Esophagus muscularis mucosa (tissue), 4 donors: Measurements from ENCODE around the gene CSTF1. TPM values are rescaled to one million over a fixed set of nuclear protein-coding genes. Genes with fewer than 3 reads are reported as not detected.

Experiments used
- DNase-seq: peaks from one replicate; pipeline ENCODE4 v3.0.0-alpha.2; 2017; ENCODE audit errors: extremely low spot score
- H3K27ac ChIP-seq, 4 donors: fragments of 200-600 bp; sonication (generic); replicated peaks in 1 of 4; 1 replicate in 3 of 4; 2 replicates in 1 of 4; pipeline ENCODE4 v1.5.1; 2016 to 2019; ENCODE audit warnings: mild to moderate bottlenecking in 1 of 4
- H3K27me3 ChIP-seq, 4 donors: fragments of 200-600 bp; sonication (generic); one replicate each; pipeline versions ENCODE4 v1.5.1 to v1.6.0; 2016 to 2019
- H3K36me3 ChIP-seq, 4 donors: fragments of 200-600 bp; sonication (generic); one replicate each; pipeline ENCODE4 v1.5.1; 2016 to 2019
- H3K4me1 ChIP-seq, 4 donors: fragments of 200-600 bp; sonication (generic); one replicate each; pipeline ENCODE4 v1.5.1; 2016 to 2019
- H3K4me3 ChIP-seq, 4 donors: fragments of 200-600 bp; sonication (generic); 1 replicate in 2 of 4; 2 replicates in 2 of 4; pipeline ENCODE4 v1.5.1; 2016 to 2019; ENCODE audit warnings: mild to moderate bottlenecking in 4 of 4, moderate library complexity in 1 of 4
- H3K9me3 ChIP-seq, 4 donors: fragments of 200-600 bp; sonication (generic); 1 replicate in 3 of 4; 2 replicates in 1 of 4; pipeline ENCODE4 v1.5.1; 2016 to 2019
- CTCF ChIP-seq, 3 experiments: fragments of 200-600 bp in 2 of 3; fragments of 450-650 bp in 1 of 3; sonication (generic) in 2 of 3; IDR thresholded peaks; one replicate each; pipeline ENCODE4 v1.5.1; 2017 to 2019; ENCODE audit warnings: antibody characterized with exemption in 3 of 3, mild to moderate bottlenecking in 2 of 3, moderate library complexity in 1 of 3
- EP300 ChIP-seq: sonication (generic); formaldehyde crosslinking; IDR thresholded peaks from one replicate; pipeline ENCODE4 v1.6.1; 2017; ENCODE audit warnings: antibody characterized with exemption
- POLR2A ChIP-seq: fragments of 450-650 bp; IDR thresholded peaks from one replicate; pipeline ENCODE4 v1.6.1; 2017; ENCODE audit warnings: antibody characterized with exemption, moderate library complexity, mild to moderate bottlenecking, low read depth
- POLR2AphosphoS5 ChIP-seq, 2 donors: sonication (generic); formaldehyde crosslinking; IDR thresholded peaks; one replicate each; pipeline ENCODE4 v1.6.1; 2017; ENCODE audit warnings: antibody characterized with exemption in 2 of 2
- WGBS: methylation state at CpG from one replicate; pipeline ENCODE4 v1.1.5; 2018; 5-methylcytosine and 5-hydroxymethylcytosine counted together
- intact Hi-C: fragments of 100-400 bp; cut with DNase I; formaldehyde crosslinking; loops from one replicate; pipeline ENCODE4 v1.15.1; 2023
- total RNA-seq, 4 donors: library from RNA; depleted of rRNA; stranded (reverse); fragments of >200 nt; gene quantifications; one replicate each; pipeline versions ENCODE4 v1.1.0 to v1.2.1, GENCODE V29; 2016

Gene CSTF1
- total RNA-seq, 4 donors from 2014 or later, result 16.2 to 22.9 (median 20.7) TPM

- TF ChIP-seq CTCF (IDR thresholded peaks at IDR 0.05) (no peak), POLR2AphosphoS5 (IDR thresholded peaks at IDR 0.05) (no peak), EP300 (no peak), POLR2A (no peak)
- no peaks in the 10 kb centered on the region for H3K9me3 ChIP-seq
- no peak overlapping the region for H3K4me3 ChIP-seq
- WGBS, result 74% methylated on average over 5 of the region's 5 CpGs
- no peaks in the 10 kb centered on the region for H3K36me3 ChIP-seq
- H3K4me1 ChIP-seq, result peaks cover 5 to 39% (median 32%) of the 10 kb centered on the region in 4 donors
- no peaks in the 10 kb centered on the region for H3K27me3 ChIP-seq
- no peak for DNase-seq
- no peak overlapping the region for H3K27ac ChIP-seq
- intact Hi-C loops, result no loop called here
These were observed 36.0 kb downstream of the CSTF1 start for GRCh38 chr20:56428410-56428809.

- peaks cover 6 to 44% (median 37%) of the 10 kb centered on the region in 4 donors for H3K4me1 ChIP-seq
- no peak overlapping the region for H3K4me3 ChIP-seq
- H3K27ac ChIP-seq, result peak overlapping the region in 3 of 4 donors; percentile 6 to 46 (median 14)
- DNase-seq, result no peak
- H3K9me3 ChIP-seq, result no peaks in the 10 kb centered on the region
- WGBS, result 58% methylated on average over 8 of the region's 8 CpGs
- H3K36me3 ChIP-seq, result no peaks in the 10 kb centered on the region
- TF ChIP-seq CTCF (IDR thresholded peaks at IDR 0.05) (no peak), EP300 (no peak), POLR2A (no peak), POLR2AphosphoS5 (IDR thresholded peaks at IDR 0.05) (no peak)
- H3K27me3 ChIP-seq, result no peaks in the 10 kb centered on the region
- intact Hi-C loops, result no loop called here
These were observed 36.4 kb downstream of the CSTF1 start for GRCh38 chr20:56428881-56429280.

GRCh38 chr20:56429502-56429901, 37.1 kb downstream of the CSTF1 start:
- H3K27me3 ChIP-seq, result no peaks in the 10 kb centered on the region
- no peaks in the 10 kb centered on the region for H3K36me3 ChIP-seq
- no peak for DNase-seq
- WGBS, result 50% methylated on average over 6 of the region's 6 CpGs
- peaks cover 6 to 50% (median 41%) of the 10 kb centered on the region in 4 donors for H3K4me1 ChIP-seq
- no peak overlapping the region for H3K4me3 ChIP-seq
- intact Hi-C loops, result no loop called here
- TF ChIP-seq EP300 (no peak), POLR2AphosphoS5 (IDR thresholded peaks at IDR 0.05) (no peak), POLR2A (no peak), CTCF (IDR thresholded peaks at IDR 0.05) (no peak)
- no peaks in the 10 kb centered on the region for H3K9me3 ChIP-seq
- H3K27ac ChIP-seq, result peak overlapping the region; percentile 6 to 46 (median 18)

GRCh38 chr20:56429941-56430340, 37.5 kb downstream of the CSTF1 start:
- Histone ChIP-seq H3K36me3 (no peaks in the 10 kb centered on the region), H3K27me3 (no peaks in the 10 kb centered on the region), H3K9me3 (no peaks in the 10 kb centered on the region), H3K4me1 (peaks cover 6 to 50% (median 42%) of the 10 kb centered on the region in 4 donors), H3K4me3 (no peak overlapping the region), H3K27ac (peak overlapping the region; percentile 5 to 46 (median 18))
- intact Hi-C loops, result no loop called here
- WGBS, result 30% methylated on average over 4 of the region's 4 CpGs
- no peak for DNase-seq
- TF ChIP-seq POLR2AphosphoS5 (IDR thresholded peaks at IDR 0.05) (no peak), POLR2A (no peak), EP300 (no peak)

GRCh38 chr20:56430461-56430860, 38.0 kb downstream of the CSTF1 start:
- Histone ChIP-seq H3K4me1 (peaks cover 6 to 52% (median 43%) of the 10 kb centered on the region in 4 donors), H3K4me3 (no peak overlapping the region), H3K36me3 (no peaks in the 10 kb centered on the region), H3K9me3 (no peaks in the 10 kb centered on the region), H3K27ac (peak overlapping the region; percentile 5 to 46 (median 18)), H3K27me3 (no peaks in the 10 kb centered on the region)
- TF ChIP-seq CTCF (IDR thresholded peaks at IDR 0.05) (no peak), EP300 (no peak), POLR2AphosphoS5 (IDR thresholded peaks at IDR 0.05) (no peak), POLR2A (no peak)
- intact Hi-C loops, result no loop called here
- 42% methylated on average over 4 of the region's 4 CpGs for WGBS
- DNase-seq, result no peak
